HEK293 (cell line): ENCODE measurements around the gene ST3GAL2.

Experiments
- CTCF ChIA-PET: fragments of 350-600 bp; formaldehyde crosslinking; extraction: SDS; loops from one replicate; lab custom pipeline; 2021; ENCODE audit warnings: antibody characterized with exemption; lab: Yijun Ruan, JAX
- POLR2A ChIA-PET: fragments of 300-600 bp; formaldehyde crosslinking; extraction: SDS; loops from one replicate; lab custom pipeline; 2020; ENCODE audit warnings: antibody characterized with exemption, inconsistent platforms; lab: Yijun Ruan, JAX
- H3K27ac ChIP-seq: fragments of 200-500 bp; sonication (Bioruptor generic); 2 replicates; pipeline ENCODE4 v1.5.1; 2014; ENCODE audit warnings: low read depth, low read length, control low read depth, inconsistent platforms; ENCODE audit errors: extremely low read depth
- H3K36me3 ChIP-seq, 2 experiments: fragments of 200-500 bp in 1 of 2; sonication (Bioruptor generic) in 1 of 2; 1 replicate in 1 of 2; 2 replicates in 1 of 2; pipeline ENCODE4 v1.5.1; 2014 to 2017; ENCODE audit warnings: inconsistent platforms in 2 of 2, low read length in 2 of 2; ENCODE audit not compliant: control insufficient read depth in 2 of 2, insufficient read depth in 1 of 2
- H3K4me1 ChIP-seq: fragments of 200-500 bp; sonication (Bioruptor generic); 2 replicates; pipeline ENCODE4 v1.5.1; 2014; ENCODE audit warnings: mild to moderate bottlenecking, low read length, inconsistent platforms; ENCODE audit not compliant: control insufficient read depth, insufficient read depth
- H3K4me3 ChIP-seq: 2 replicates; pipeline ENCODE4 v1.5.1; 2011; ENCODE audit warnings: low read depth, mild to moderate bottlenecking, control low read depth, low read length, moderate library complexity
- H3K9me3 ChIP-seq: fragments of 200-500 bp; sonication (Bioruptor generic); 2 replicates; pipeline ENCODE4 v1.5.1; 2014; ENCODE audit warnings: low read depth, low read length, inconsistent platforms; ENCODE audit not compliant: control insufficient read depth, insufficient read depth
- GFI1B ChIP-seq: fragments of 450-650 bp; formaldehyde crosslinking; IDR thresholded peaks from 2 replicates; pipeline ENCODE4 v1.5.1; 2016; ENCODE audit warnings: missing biosample characterization, missing genetic modification characterization
- KLF7 ChIP-seq: fragments of 450-650 bp; formaldehyde crosslinking; IDR thresholded peaks from 2 replicates; pipeline ENCODE4 v1.5.1; 2016; ENCODE audit warnings: missing biosample characterization, missing genetic modification characterization, borderline replicate concordance
- MYNN ChIP-seq: fragments of 450-650 bp; formaldehyde crosslinking; IDR thresholded peaks from 2 replicates; pipeline ENCODE4 v1.5.1; 2016; ENCODE audit warnings: missing biosample characterization, missing genetic modification characterization, borderline replicate concordance
- REST ChIP-seq: fragments of 450-650 bp; formaldehyde crosslinking; IDR thresholded peaks from 2 replicates; pipeline ENCODE4 v1.5.1; 2016; ENCODE audit warnings: missing biosample characterization, missing genetic modification characterization
- SCRT2 ChIP-seq: fragments of 450-650 bp; formaldehyde crosslinking; IDR thresholded peaks from 2 replicates; pipeline ENCODE4 v1.5.1; 2016; ENCODE audit warnings: missing biosample characterization, missing genetic modification characterization
- SP7 ChIP-seq: fragments of 450-650 bp; formaldehyde crosslinking; IDR thresholded peaks from 2 replicates; pipeline ENCODE4 v1.5.1; 2016; ENCODE audit warnings: missing biosample characterization, missing genetic modification characterization
- ZNF132 ChIP-seq: fragments of 450-650 bp; formaldehyde crosslinking; IDR thresholded peaks from 2 replicates; pipeline ENCODE4 v1.5.1; 2017; ENCODE audit warnings: missing biosample characterization, missing genetic modification characterization, borderline replicate concordance
- ZNF266 ChIP-seq: fragments of 450-650 bp; formaldehyde crosslinking; IDR thresholded peaks from 2 replicates; pipeline ENCODE4 v1.5.1; 2016; ENCODE audit warnings: missing biosample characterization, missing genetic modification characterization, low read depth
- ZNF394 ChIP-seq: fragments of 450-650 bp; formaldehyde crosslinking; IDR thresholded peaks from 2 replicates; pipeline ENCODE4 v1.5.1; 2016; ENCODE audit warnings: missing biosample characterization, missing genetic modification characterization, mild to moderate bottlenecking, moderate library complexity, borderline replicate concordance
- ZNF530 ChIP-seq: fragments of 450-650 bp; formaldehyde crosslinking; IDR thresholded peaks from 2 replicates; pipeline ENCODE4 v1.5.1; 2016; ENCODE audit warnings: low read depth, missing biosample characterization, missing genetic modification characterization
- ZNF548 ChIP-seq: fragments of 450-650 bp; formaldehyde crosslinking; IDR thresholded peaks from 2 replicates; pipeline ENCODE4 v1.5.1; 2016; ENCODE audit warnings: missing biosample characterization, missing genetic modification characterization
- ZNF561 ChIP-seq: fragments of 450-650 bp; IDR thresholded peaks from 2 replicates; pipeline ENCODE4 v1.5.1; 2018; ENCODE audit warnings: missing biosample characterization, missing genetic modification characterization, borderline replicate concordance
- ZNF585B ChIP-seq: fragments of 450-650 bp; formaldehyde crosslinking; IDR thresholded peaks from 2 replicates; pipeline ENCODE4 v1.5.1; 2016; ENCODE audit warnings: missing biosample characterization, missing genetic modification characterization
- ZSCAN23 ChIP-seq: fragments of 450-650 bp; formaldehyde crosslinking; IDR thresholded peaks from 2 replicates; pipeline ENCODE4 v1.5.1; 2016; ENCODE audit warnings: missing biosample characterization, missing genetic modification characterization
- TF ChIP-seq, protein P1 (sequence below): fragments of 450-650 bp; formaldehyde crosslinking; IDR thresholded peaks from 2 replicates; pipeline ENCODE4 v1.5.1; 2016; ENCODE audit warnings: missing biosample characterization, missing genetic modification characterization
- TF ChIP-seq, protein P2 (sequence below): fragments of 450-650 bp; formaldehyde crosslinking; IDR thresholded peaks from 2 replicates; pipeline ENCODE4 v1.5.1; 2016; ENCODE audit warnings: missing biosample characterization, missing genetic modification characterization
- TF ChIP-seq, protein P3 (sequence below): fragments of 450-650 bp; formaldehyde crosslinking; IDR thresholded peaks from 2 replicates; pipeline ENCODE4 v1.5.1; 2017; ENCODE audit warnings: missing biosample characterization, missing genetic modification characterization

The ST3GAL2 gene

DNA sequence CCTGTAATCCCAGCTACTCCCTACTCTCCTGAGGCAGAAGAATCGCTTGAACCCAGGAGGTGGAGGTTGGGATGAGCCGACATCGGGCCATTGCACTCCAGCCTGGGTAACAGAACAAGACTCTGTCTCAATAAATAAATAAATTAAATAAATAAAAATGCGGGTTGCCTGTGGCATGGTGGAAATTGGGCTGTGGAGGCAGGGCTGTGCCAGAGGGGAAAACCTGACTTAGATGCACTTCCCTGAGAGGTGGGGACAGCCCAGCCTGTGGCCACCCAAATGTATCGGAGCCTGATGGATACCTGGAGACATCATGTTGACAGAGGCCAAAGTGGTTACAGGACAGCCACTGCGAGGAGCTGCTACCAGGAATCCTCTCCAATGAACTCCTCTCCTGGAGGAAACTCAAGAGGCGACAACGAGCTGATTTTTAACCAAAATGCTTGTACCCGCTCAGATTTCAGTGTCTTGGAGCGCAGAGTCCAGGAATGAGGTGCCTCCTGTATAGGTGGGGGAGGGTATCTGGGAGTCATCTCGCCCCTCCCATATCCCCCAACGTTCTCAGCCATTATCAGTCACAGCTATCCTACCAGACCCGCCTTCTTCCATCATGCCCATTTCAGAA is 59.9 kb downstream of the ST3GAL2 start:
- TF ChIP-seq ZNF132, result no peak
- TF ChIP-seq ZNF394 (tag by site-specific recombination), result peak; percentile 50; the same call in 1 of the 2 replicates
- Histone ChIP-seq H3K9me3 (no peaks in the 10 kb centered on the region), H3K36me3 (peaks cover 23 to 42% of the 10 kb centered on the region in 2 experiments), H3K27ac (no peak overlapping the region), H3K4me1 (peaks cover 3% of the 10 kb centered on the region; the same call in 1 of the 2 replicates), H3K4me3 (no peak overlapping the region)
- POLR2A ChIA-PET, result interaction anchor here (0.9 to 3.7 kb wide), 4 partner anchors 49 to 144 kb away, joined by 3 to 42 read pairs (median 16); partner anchors contain the start of genes COG4, FCSK, SF3B3 and ST3GAL2
- CTCF ChIA-PET, result no interaction called here

GRCh38 chr16:70377782-70378181 is 61.1 kb downstream of the ST3GAL2 start:
- ChIA-PET CTCF (no interaction called here), POLR2A (interaction anchor here (0.7 kb wide), 1 partner anchor 14 kb away, joined by 4 read pairs; no protein-coding TSS in a partner anchor)
- Histone ChIP-seq H3K27ac (no peak overlapping the region), H3K4me3 (no peak overlapping the region), H3K4me1 (peaks cover 3% of the 10 kb centered on the region; the same call in 1 of the 2 replicates), H3K9me3 (no peaks in the 10 kb centered on the region), H3K36me3 (peaks cover 31 to 47% of the 10 kb centered on the region in 2 experiments)
- TF ChIP-seq GFI1B (tag by site-specific recombination) (no peak), SCRT2 (tag by site-specific recombination) (0 out of 2 replicates have a peak, but pooled peaks have one; percentile 17)

GRCh38 chr16:70375636-70376611 is 63.0 kb downstream of the ST3GAL2 start:
- ChIA-PET CTCF (interaction anchor here (0.6 kb wide), 1 partner anchor 20 kb away, joined by 3 read pairs; no protein-coding TSS in a partner anchor), POLR2A (interaction anchor here (0.6 kb wide), 1 partner anchor 116 kb away, joined by 3 read pairs; no protein-coding TSS in a partner anchor)
- peaks cover 3% of the 10 kb centered on the region; the same call in 1 of the 2 replicates for H3K4me1 ChIP-seq
- peaks cover 35 to 60% of the 10 kb centered on the region in 2 experiments for H3K36me3 ChIP-seq
- no peak for TF ChIP-seq ZNF530 (tag by site-specific recombination)
- no peak for TF ChIP-seq ZNF266 (tag by site-specific recombination)
- no peak for TF ChIP-seq SP7 (tag by site-specific recombination)
- TF ChIP-seq, protein P1, sequence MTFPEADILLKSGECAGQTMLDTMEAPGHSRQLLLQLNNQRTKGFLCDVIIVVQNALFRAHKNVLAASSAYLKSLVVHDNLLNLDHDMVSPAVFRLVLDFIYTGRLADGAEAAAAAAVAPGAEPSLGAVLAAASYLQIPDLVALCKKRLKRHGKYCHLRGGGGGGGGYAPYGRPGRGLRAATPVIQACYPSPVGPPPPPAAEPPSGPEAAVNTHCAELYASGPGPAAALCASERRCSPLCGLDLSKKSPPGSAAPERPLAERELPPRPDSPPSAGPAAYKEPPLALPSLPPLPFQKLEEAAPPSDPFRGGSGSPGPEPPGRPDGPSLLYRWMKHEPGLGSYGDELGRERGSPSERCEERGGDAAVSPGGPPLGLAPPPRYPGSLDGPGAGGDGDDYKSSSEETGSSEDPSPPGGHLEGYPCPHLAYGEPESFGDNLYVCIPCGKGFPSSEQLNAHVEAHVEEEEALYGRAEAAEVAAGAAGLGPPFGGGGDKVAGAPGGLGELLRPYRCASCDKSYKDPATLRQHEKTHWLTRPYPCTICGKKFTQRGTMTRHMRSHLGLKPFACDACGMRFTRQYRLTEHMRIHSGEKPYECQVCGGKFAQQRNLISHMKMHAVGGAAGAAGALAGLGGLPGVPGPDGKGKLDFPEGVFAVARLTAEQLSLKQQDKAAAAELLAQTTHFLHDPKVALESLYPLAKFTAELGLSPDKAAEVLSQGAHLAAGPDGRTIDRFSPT (tag by site-specific recombination), result no peak
- TF ChIP-seq, protein P2, sequence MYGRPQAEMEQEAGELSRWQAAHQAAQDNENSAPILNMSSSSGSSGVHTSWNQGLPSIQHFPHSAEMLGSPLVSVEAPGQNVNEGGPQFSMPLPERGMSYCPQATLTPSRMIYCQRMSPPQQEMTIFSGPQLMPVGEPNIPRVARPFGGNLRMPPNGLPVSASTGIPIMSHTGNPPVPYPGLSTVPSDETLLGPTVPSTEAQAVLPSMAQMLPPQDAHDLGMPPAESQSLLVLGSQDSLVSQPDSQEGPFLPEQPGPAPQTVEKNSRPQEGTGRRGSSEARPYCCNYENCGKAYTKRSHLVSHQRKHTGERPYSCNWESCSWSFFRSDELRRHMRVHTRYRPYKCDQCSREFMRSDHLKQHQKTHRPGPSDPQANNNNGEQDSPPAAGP (tag by site-specific recombination), result no peak
- no peak for TF ChIP-seq MYNN (tag by site-specific recombination)
- no peak for TF ChIP-seq KLF7 (tag by site-specific recombination)
- TF ChIP-seq ZNF548, result no peak
- TF ChIP-seq ZSCAN23 (tag by site-specific recombination), result no peak
- TF ChIP-seq, protein P3, sequence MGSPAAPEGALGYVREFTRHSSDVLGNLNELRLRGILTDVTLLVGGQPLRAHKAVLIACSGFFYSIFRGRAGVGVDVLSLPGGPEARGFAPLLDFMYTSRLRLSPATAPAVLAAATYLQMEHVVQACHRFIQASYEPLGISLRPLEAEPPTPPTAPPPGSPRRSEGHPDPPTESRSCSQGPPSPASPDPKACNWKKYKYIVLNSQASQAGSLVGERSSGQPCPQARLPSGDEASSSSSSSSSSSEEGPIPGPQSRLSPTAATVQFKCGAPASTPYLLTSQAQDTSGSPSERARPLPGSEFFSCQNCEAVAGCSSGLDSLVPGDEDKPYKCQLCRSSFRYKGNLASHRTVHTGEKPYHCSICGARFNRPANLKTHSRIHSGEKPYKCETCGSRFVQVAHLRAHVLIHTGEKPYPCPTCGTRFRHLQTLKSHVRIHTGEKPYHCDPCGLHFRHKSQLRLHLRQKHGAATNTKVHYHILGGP (tag by site-specific recombination), result no peak
- TF ChIP-seq ZNF585B (tag by site-specific recombination), result no peak
- TF ChIP-seq REST, result no peak
- TF ChIP-seq ZNF561 (tag by site-specific recombination), result no peak
- peak overlapping the region; percentile 28; the same call in 1 of the 2 replicates for H3K27ac ChIP-seq
- H3K9me3 ChIP-seq, result no peaks in the 10 kb centered on the region
- H3K4me3 ChIP-seq, result no peak overlapping the region
